GM23248 (cell line): Measurements from ENCODE around the gene GNLY.

Experiments used
- EZH2 ChIP-seq: fragments of 200-600 bp; sonication (generic); IDR thresholded peaks from 2 replicates; pipeline ENCODE4 v1.6.1; 2018; ENCODE audit warnings: antibody characterized with exemption, mild to moderate bottlenecking; ENCODE audit not compliant: insufficient read depth, poor library complexity, severe bottlenecking
- EZH2phosphoT487 ChIP-seq: fragments of 200-600 bp; sonication (generic); IDR thresholded peaks from 2 replicates; pipeline ENCODE4 v1.6.1; 2018; ENCODE audit warnings: antibody characterized with exemption, moderate library complexity, mild to moderate bottlenecking, low read depth; ENCODE audit not compliant: insufficient read depth

DNA sequence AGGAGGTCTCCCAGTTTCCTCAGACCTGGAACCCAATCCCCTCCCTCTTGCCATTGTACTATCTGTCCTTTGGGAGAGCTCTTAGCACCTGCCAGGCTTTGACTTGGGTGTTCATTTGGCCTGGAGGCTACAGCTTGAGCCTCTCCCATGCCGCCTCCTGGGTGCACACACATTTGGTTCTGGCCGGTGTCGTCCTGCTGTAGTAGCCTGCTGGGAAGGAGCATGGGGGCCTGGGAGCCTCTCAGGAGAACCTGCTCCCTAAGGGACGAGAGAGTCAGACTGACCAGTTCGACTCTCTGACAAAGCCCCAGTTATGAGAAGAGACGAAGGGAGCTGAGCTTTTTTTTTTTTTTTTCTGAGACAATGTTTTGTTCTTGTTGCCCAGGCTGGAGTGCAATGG lies 18.7 kb upstream of the GNLY start:
- TF ChIP-seq EZH2phosphoT487 (no peak), EZH2 (no peak)
